Neural progenitor cell (in vitro differentiated cells): Measurements from ENCODE around the gene NIPSNAP3A.

Experiments used
- CTCF ChIP-seq: fragments of 200-600 bp; sonication (generic); IDR thresholded peaks from 2 replicates; pipeline ENCODE4 v1.5.1; 2017; ENCODE audit warnings: antibody characterized with exemption, mild to moderate bottlenecking
- EZH2 ChIP-seq: fragments of 200-600 bp; sonication (generic); IDR thresholded peaks from 2 replicates; pipeline ENCODE4 v1.6.1; 2017; ENCODE audit warnings: antibody characterized with exemption, mild to moderate bottlenecking, moderate library complexity

DNA sequence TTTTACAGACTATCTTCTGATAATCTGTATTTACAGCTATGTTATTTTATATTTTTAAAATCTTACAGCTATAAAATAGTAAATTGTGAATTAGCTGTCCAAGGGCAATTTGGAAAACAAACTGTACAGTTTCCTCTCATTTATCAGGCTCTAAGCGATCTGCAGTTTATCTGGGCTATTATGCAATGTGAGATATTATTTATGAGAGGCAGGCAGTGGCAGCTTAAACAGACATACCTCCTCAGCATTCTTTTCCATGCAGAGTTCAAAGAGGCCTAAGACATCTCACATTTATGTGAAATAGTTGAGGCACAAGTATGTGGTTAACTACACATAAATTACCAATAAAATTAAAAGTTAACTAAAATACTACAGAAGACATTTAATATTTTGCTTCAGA lies 26.6 kb downstream of the NIPSNAP3A start:
- TF ChIP-seq CTCF (no peak), EZH2 (no peak)
